ENCODE data around the gene ARSG. TPM values are rescaled to one million over a fixed set of nuclear protein-coding genes. Genes with fewer than 3 reads are reported as not detected.

Gene ARSG
- total and polyA plus RNA-seq, 2 donors (not counting 3 experiments of a cell fraction or from before 2014, with no cell fraction given) = 3.9 to 7.0 TPM

- FAIRE-seq = no peak
- no peaks in the 10 kb centered on the region for H4K20me1 ChIP-seq (replicated peaks; ENCODE audit: control insufficient read depth, extremely low read depth, insufficient read depth, low read length)
- BruUV-seq (replicated peaks) = no TSS peak
- CTCF ChIA-PET = interaction anchor here (2.0 kb wide), 1 partner anchor 100 kb away, joined by 8 read pairs; no protein-coding TSS in a partner anchor
- H3K9me1 ChIP-seq (replicated peaks; ENCODE audit: control insufficient read depth, extremely low read depth, insufficient read depth, low read length) = no peaks in the 10 kb centered on the region
- no peak for TF ChIP-seq JUN (IDR thresholded peaks at IDR 0.05; ENCODE audit: borderline replicate concordance, insufficient read depth, insufficient read length, low read depth)
- TF ChIP-seq EZH2 (IDR thresholded peaks at IDR 0.05; ENCODE audit: borderline replicate concordance, low read depth, low read length, severe bottlenecking) = no peak
- no peak overlapping the region for H3K4me2 ChIP-seq (ENCODE audit: insufficient read depth, low read length)
- POLR2A ChIA-PET = no interaction called here
- no peaks in the 10 kb centered on the region for H3K36me3 ChIP-seq (ENCODE audit: control insufficient read depth in 2 of 2, extremely low read depth in 1 of 2, insufficient read depth in 2 of 2, low read length in 2 of 2)
- H3K27me3 ChIP-seq (ENCODE audit: control insufficient read depth in 2 of 2, insufficient read depth in 2 of 2, low read length in 2 of 2) = no peaks in the 10 kb centered on the region
- H3K4me1 ChIP-seq (ENCODE audit: control insufficient read depth, extremely low read depth, insufficient read depth, low read length) = peaks cover 23% of the 10 kb centered on the region
- H2AFZ ChIP-seq (ENCODE audit: low read depth, low read length) = no peak overlapping the region
- no peak overlapping the region for H3K4me3 ChIP-seq (replicated peaks in 1 of 3; ENCODE audit: insufficient read depth in 1 of 3, low read depth in 1 of 3, low read length in 3 of 3)
- H3K9me3 ChIP-seq (replicated peaks; ENCODE audit: control insufficient read depth, insufficient read depth, low read length) = no peaks in the 10 kb centered on the region
- dilution Hi-C loops (cut with MboI; ENCODE audit: extremely low pct_ligation_motif_present, low sequenced_read_pairs) = no loop called here
- intact Hi-C loops (cut with micrococcal nuclease) = no loop called here
- no peak overlapping the region for H3K27ac ChIP-seq (ENCODE audit: insufficient read depth, low read depth, low read length)
- DNase-seq (ENCODE audit: low read depth, low spot score) = no peak
- H3K79me2 ChIP-seq (ENCODE audit: control insufficient read depth, insufficient read depth, low read length) = no peaks in the 10 kb centered on the region
- no peak overlapping the region for H3K9ac ChIP-seq (replicated peaks; ENCODE audit: extremely low read depth, insufficient read depth, low read length)
These were observed 7.3 kb downstream of the ARSG start for GRCh38 chr17:68298601-68299000.

DNA sequence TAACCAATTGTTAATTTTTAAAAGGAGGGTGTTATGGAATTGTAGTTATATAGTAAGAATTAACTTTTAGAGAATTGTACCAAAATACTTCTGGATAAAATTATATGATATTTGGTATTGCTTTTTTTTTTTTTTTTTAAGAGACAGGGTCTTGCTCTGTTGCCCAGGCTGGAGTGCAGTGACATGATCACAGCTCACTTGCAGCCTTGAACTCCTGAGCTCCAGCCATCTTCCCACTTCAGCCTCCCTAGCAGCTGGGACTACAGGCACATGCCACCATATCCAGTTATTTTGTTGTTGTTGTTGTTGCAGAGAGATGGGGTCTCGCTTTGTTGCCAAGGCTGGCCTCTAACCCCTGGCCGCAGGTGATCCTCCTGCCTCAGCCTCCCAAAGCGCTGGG lies 8.5 kb downstream of the ARSG start:
- Histone ChIP-seq H3K9me1 (replicated peaks; ENCODE audit: control insufficient read depth, extremely low read depth, insufficient read depth, low read length) (no peaks in the 10 kb centered on the region), H4K20me1 (replicated peaks; ENCODE audit: control insufficient read depth, extremely low read depth, insufficient read depth, low read length) (no peaks in the 10 kb centered on the region), H3K27ac (ENCODE audit: insufficient read depth, low read depth, low read length) (no peak overlapping the region), H3K36me3 (ENCODE audit: control insufficient read depth in 2 of 2, extremely low read depth in 1 of 2, insufficient read depth in 2 of 2, low read length in 2 of 2) (no peaks in the 10 kb centered on the region), H3K4me1 (ENCODE audit: control insufficient read depth, extremely low read depth, insufficient read depth, low read length) (peaks cover 28% of the 10 kb centered on the region), H3K9ac (replicated peaks; ENCODE audit: extremely low read depth, insufficient read depth, low read length) (no peak overlapping the region), H3K4me3 (replicated peaks in 1 of 3; ENCODE audit: insufficient read depth in 1 of 3, low read depth in 1 of 3, low read length in 3 of 3) (no peak overlapping the region), H3K4me2 (ENCODE audit: insufficient read depth, low read length) (no peak overlapping the region), H2AFZ (ENCODE audit: low read depth, low read length) (no peak overlapping the region), H3K79me2 (ENCODE audit: control insufficient read depth, insufficient read depth, low read length) (no peaks in the 10 kb centered on the region), H3K9me3 (replicated peaks; ENCODE audit: control insufficient read depth, insufficient read depth, low read length) (no peaks in the 10 kb centered on the region), H3K27me3 (ENCODE audit: control insufficient read depth in 2 of 2, insufficient read depth in 2 of 2, low read length in 2 of 2) (no peaks in the 10 kb centered on the region)
- dilution Hi-C loops (cut with MboI; ENCODE audit: extremely low pct_ligation_motif_present, low sequenced_read_pairs) = no loop called here
- FAIRE-seq = no peak
- no peak for DNase-seq (ENCODE audit: low read depth, low spot score)
- no TSS peak for BruUV-seq (replicated peaks)
- POLR2A ChIA-PET = no interaction called here
- CTCF ChIA-PET = interaction anchor here (2.0 kb wide), 1 partner anchor 99 kb away, joined by 8 read pairs; no protein-coding TSS in a partner anchor
- TF ChIP-seq EZH2 (IDR thresholded peaks at IDR 0.05; ENCODE audit: borderline replicate concordance, low read depth, low read length, severe bottlenecking) (no peak), CTCF (IDR thresholded peaks at IDR 0.05; ENCODE audit: extremely low read depth in 1 of 2, insufficient read depth in 1 of 2, low read depth in 1 of 2, low read length in 2 of 2) (no peak)
- intact Hi-C loops (cut with micrococcal nuclease) = no loop called here
